NCI-H128 (cell line): ENCODE measurements around the gene TRA2B.

Source experiments
- DNase-seq: peaks from one replicate; lab custom pipeline; 2025; ENCODE audit not compliant: unreplicated experiment; lab: John Stamatoyannopoulos, UW

Gene TRA2B

GRCh38 chr3:185937689-185938374 lies at the start of gene TRA2B:
Gene TRA2B, minus strand, starts transcription at chr3:185938014. Its CDS starts 154 bp downstream, at chr3:185937860.
- DNase-seq: peak; percentile 96

- no peak for DNase-seq
These were observed 48.5 kb upstream of the TRA2B start for GRCh38 chr3:185986198-185986777.

DNA sequence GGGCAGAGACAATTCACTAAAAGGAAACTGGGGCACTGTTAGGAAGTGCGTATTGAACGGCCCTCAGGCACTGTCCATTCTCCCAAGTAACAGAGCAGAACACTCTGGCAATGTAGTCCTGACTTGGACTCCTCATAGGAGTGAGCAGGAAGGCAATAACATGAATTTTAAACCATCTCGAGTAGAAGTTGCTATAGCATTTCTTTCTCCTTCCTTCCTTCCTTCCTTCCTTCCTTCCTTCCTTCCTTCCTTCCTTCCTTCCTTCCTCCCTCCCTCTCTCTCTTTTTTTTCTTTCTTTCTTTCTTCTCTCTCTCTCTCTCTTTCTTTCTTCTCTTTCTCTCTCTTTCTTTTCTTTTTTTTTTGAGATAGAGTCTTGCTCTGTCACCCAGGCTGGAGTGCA lies 46.4 kb upstream of the TRA2B start:
- DNase-seq: no peak

DNA sequence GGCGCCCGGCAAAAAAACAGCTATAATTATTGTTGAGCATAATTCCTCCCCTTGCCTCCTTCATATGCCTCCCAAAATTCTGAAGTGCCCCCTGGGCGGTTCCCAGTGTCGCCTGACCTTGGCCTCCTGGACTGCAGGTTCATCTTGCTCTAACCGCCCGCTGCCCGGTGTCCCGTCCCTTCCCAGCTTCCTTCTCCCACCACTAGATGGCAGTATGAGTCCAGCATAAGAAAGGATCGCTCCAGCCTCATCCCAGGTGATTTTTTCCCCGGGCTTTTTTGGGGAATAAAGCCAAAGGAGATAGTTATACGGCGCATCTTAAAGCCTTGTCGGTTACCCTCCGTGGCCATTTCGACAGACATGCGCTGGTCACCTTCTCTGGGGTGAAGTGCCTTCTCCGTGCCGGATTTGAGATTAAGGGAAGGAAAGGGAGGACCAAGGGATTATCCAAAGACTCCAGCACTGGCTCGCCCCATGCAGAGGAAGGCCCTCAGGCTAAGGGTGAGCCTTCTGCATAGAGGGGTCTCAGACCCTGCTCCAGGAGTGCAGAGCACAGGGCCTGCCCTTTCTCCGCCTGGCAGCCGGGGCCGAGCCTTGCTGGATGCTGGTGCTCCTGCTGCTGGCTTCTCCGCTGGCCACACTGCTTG lies 45.8 kb upstream of the TRA2B start:
- peak; percentile 70 for DNase-seq

GRCh38 chr3:185982632-185983031 lies 44.8 kb upstream of the TRA2B start:
- no peak for DNase-seq

GRCh38 chr3:185981621-185982020 lies 43.8 kb upstream of the TRA2B start:
- DNase-seq: no peak

- no peak for DNase-seq
These were observed 41.9 kb upstream of the TRA2B start for GRCh38 chr3:185979721-185980121.

DNA sequence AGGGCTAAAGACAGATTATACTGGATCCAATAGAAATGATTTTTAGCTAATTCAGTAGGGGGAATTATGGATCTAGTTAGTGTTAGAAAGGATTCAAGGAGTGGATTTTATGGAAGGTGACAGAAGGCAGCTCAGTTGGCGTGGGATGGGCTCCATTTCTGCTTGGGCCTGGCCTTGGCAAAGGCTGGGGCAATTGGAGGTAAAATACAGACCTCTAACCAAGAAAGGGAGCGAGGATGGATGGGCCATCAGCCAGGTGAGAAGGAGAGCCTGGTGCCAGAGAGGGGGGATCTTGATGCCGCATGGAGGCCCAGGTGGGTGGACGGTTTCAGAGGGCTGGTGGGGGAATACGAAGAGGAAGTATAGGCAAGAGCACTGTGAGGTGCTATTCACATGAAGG lies 40.7 kb upstream of the TRA2B start:
- DNase-seq: no peak

DNA sequence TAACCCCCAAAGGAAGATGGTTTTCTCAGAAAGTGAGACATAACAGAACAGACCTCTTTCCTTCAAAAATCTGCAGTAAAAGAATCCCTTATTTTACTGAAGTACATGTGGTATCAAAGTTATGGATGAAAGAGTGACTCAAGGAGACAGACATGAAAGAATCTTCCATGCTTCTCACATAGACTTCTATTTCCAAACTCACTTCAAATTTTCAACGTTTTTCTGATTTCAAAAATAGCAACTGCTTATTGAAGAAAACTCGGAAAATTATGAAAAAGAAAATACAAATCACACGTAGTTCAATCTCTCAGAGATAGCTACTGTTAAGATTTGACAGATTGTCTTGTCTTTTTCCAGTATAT lies 39.8 kb upstream of the TRA2B start:
- no peak for DNase-seq

GRCh38 chr3:185976977-185977678 lies 39.3 kb upstream of the TRA2B start:
- peak; percentile 71 for DNase-seq

- DNase-seq: no peak
These were observed 38.3 kb upstream of the TRA2B start for GRCh38 chr3:185976100-185976499.

- no peak for DNase-seq
These were observed 33.8 kb upstream of the TRA2B start for GRCh38 chr3:185971579-185971978.

GRCh38 chr3:185968168-185968567 lies 30.4 kb upstream of the TRA2B start:
- no peak for DNase-seq

GRCh38 chr3:185966655-185967054 lies 28.8 kb upstream of the TRA2B start:
- DNase-seq: no peak

DNA sequence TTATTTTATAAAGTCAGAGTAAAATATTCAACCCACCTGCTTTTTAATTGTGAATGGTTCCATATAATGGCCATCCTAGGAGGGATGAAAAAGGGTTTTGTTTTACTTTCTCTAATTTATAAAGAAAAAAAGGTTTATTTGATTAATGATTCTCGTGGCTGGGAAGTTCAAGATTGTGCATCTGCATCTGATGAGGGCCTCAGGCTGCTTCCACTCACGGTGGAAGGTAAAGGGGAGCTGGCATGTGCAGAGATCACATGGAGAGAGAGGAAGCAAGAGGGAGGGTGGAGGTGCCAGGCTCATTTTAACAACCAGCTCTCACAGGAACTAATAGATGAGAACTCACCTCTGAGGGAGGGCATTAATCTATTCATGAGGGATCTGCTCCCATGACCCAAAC lies 27.7 kb upstream of the TRA2B start:
- DNase-seq: no peak

DNA sequence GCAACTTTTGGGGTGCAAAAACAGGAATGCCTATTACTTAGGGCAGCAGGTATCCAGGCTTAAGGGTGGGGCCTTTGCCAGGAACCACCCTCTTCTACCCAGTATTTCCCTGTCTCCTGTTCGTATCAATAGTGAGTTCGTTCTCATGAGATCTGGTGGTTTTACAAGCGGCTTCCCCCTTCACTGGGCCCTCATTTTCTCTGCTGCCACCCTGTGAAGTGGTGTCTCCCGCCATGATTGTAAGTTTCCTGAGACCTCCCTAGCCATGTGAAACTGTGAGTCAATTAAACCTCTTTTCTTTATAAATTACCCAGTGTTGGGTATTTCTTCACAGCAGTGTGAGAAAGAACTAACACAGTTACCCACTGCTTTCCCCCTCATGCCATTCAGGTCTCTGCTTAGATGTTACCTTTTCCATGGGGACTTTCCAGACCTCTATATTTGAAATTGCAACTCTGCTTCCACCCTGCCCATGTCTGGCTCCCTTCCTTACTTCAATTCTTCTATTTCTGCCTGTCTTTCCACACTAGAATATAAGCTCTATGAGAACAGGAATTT lies 23.9 kb upstream of the TRA2B start:
- DNase-seq: no peak

DNA sequence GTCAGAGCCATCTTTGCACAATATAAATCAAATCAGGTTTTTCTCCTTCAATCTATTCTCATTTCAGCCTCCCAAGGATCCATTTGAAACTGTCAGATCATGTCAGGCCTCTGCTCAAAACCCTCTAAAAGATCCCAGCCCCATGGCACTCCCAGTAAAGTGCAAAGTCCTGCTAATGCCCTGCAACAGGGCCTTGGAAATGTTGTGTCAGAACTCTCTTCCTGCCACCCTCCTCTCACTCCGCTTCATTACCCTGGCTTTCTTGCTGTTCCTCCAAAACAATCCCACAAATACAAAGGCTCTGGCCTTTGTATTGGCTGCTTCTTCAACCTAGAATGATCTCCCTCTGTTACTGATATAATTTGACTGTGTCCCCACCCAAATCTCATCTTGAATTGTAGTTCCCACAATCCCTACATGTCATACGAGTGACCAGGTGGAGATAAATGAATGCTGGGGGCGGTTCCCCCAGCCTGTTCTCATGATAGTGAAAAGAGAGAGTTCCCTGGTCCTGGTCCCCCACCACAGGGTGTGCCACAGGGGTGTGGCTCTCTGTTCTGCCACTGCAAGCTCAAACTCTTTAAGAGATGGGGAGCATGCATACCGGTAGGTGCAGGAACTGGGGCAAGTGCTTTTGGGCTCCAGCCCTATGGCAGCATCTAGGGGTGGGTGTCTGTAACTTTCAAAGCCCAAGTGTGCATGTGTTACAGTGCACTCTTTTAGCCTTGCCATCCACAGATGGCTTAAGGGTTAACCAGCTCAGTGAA lies 22.9 kb upstream of the TRA2B start:
- no peak for DNase-seq

- DNase-seq: no peak
These were observed 22.1 kb upstream of the TRA2B start for GRCh38 chr3:185959609-185960521.

- DNase-seq: no peak
These were observed 20.8 kb upstream of the TRA2B start for GRCh38 chr3:185958626-185959025.

GRCh38 chr3:185956244-185956643 lies 18.4 kb upstream of the TRA2B start:
- DNase-seq: no peak
